Right hindlimb (tissue), 1 donor: ENCODE results near the gene GREB1L.
"Not testable (repeated sequence)": the region's sequence is repeated elsewhere in the genome, so short reads cannot be mapped to it uniquely, and the experiment has no call there.

Experiments used
- DNase-seq: peaks from one replicate; pipeline ENCODE4 v3.0.0-alpha.2; 2018

GREB1L gene

GRCh38 chr18:21242141-21242779 lies at the start of gene GREB1L:
GREB1L (plus strand) TSS chr18:21242232; CDS start chr18:21383519, 141,287 bp downstream.
- peak; percentile 68 for DNase-seq

- DNase-seq, result no peak
Observed at GRCh38 chr18:21192308-21192624, 49.8 kb upstream of the GREB1L start.

- no peak for DNase-seq
Observed at GRCh38 chr18:21194871-21195771, 46.9 kb upstream of the GREB1L start.

GRCh38 chr18:21196426-21196825 lies 45.6 kb upstream of the GREB1L start:
- no peak for DNase-seq

GRCh38 chr18:21203126-21203525 lies 38.9 kb upstream of the GREB1L start:
- DNase-seq, result no peak

GRCh38 chr18:21203542-21204241 lies 38.3 kb upstream of the GREB1L start:
- DNase-seq, result no peak

- no peak for DNase-seq
Observed at GRCh38 chr18:21205695-21206094, 36.3 kb upstream of the GREB1L start.

- DNase-seq, result no peak
Observed at GRCh38 chr18:21210278-21210677, 31.8 kb upstream of the GREB1L start.

GRCh38 chr18:21210784-21211183 lies 31.2 kb upstream of the GREB1L start:
- DNase-seq, result no peak

GRCh38 chr18:21214409-21214808 lies 27.6 kb upstream of the GREB1L start:
- not testable (repeated sequence) for DNase-seq

- no peak for DNase-seq
Observed at GRCh38 chr18:21215490-21215889, 26.5 kb upstream of the GREB1L start.

- no peak for DNase-seq
Observed at GRCh38 chr18:21218862-21219261, 23.2 kb upstream of the GREB1L start.

GRCh38 chr18:21230436-21230835 lies 11.6 kb upstream of the GREB1L start:
- no peak for DNase-seq

- peak; percentile 24 for DNase-seq
Observed at GRCh38 chr18:21241301-21242048, 557 bp upstream of the GREB1L start.

GRCh38 chr18:21242780-21243401 lies 859 bp downstream of the GREB1L start:
- peak; percentile 27 for DNase-seq

GRCh38 chr18:21254576-21254975 lies 12.5 kb downstream of the GREB1L start:
- DNase-seq, result no peak

GRCh38 chr18:21255211-21255610 lies 13.2 kb downstream of the GREB1L start:
- no peak for DNase-seq

GRCh38 chr18:21257386-21257785 lies 15.4 kb downstream of the GREB1L start:
- DNase-seq, result no peak

- DNase-seq, result no peak
Observed at GRCh38 chr18:21260621-21261020, 18.6 kb downstream of the GREB1L start.

GRCh38 chr18:21261352-21261751 lies 19.3 kb downstream of the GREB1L start:
- no peak for DNase-seq

- no peak for DNase-seq
Observed at GRCh38 chr18:21262244-21262643, 20.2 kb downstream of the GREB1L start.

- DNase-seq, result no peak
Observed at GRCh38 chr18:21262979-21263378, 20.9 kb downstream of the GREB1L start.
